ENCODE measurements around the gene GPR78.
"Not testable (repeated sequence)": the region's sequence is repeated elsewhere in the genome, so short reads cannot be mapped to it uniquely, and the experiment has no call there.

Gene GPR78

GRCh38 chr4:8618421-8618820 is 38.2 kb downstream of the GPR78 start:
- DNase-seq: no peak

- DNase-seq: no peak
These were observed 38.9 kb downstream of the GPR78 start for GRCh38 chr4:8618961-8619720.

GRCh38 chr4:8621135-8621534 is 40.9 kb downstream of the GPR78 start:
- DNase-seq: not testable (repeated sequence)

- DNase-seq: not testable (repeated sequence)
These were observed 44.5 kb downstream of the GPR78 start for GRCh38 chr4:8624601-8625272.

GRCh38 chr4:8630240-8630905 is 50.2 kb downstream of the GPR78 start:
- DNase-seq: not testable (repeated sequence)

- DNase-seq: not testable (repeated sequence)
These were observed 51.7 kb downstream of the GPR78 start for GRCh38 chr4:8631896-8632295.

- not testable (repeated sequence) for DNase-seq
These were observed 54.6 kb downstream of the GPR78 start for GRCh38 chr4:8634773-8635172.

- DNase-seq: not testable (repeated sequence)
These were observed 55.8 kb downstream of the GPR78 start for GRCh38 chr4:8635897-8636554.
